Loucy (cell line): ENCODE data around the gene TNFRSF8.
A peak's percentile ranks its signal among the peaks of the same experiment; 100 is the strongest.

Experiments used
- H2AFZ ChIP-seq: fragments of 200-600 bp; sonication (generic); 2 replicates; pipeline ENCODE4 v1.6.0; 2016; ENCODE audit warnings: antibody characterized with exemption, mild to moderate bottlenecking, low read length, moderate library complexity
- H3F3A ChIP-seq: fragments of 200-600 bp; 2 replicates; pipeline ENCODE4 v1.6.0; 2016; ENCODE audit warnings: antibody characterized with exemption, low read depth, mild to moderate bottlenecking
- H3K27me3 ChIP-seq: fragments of 200-600 bp; sonication (generic); 2 replicates; pipeline ENCODE4 v1.6.1; 2014; ENCODE audit warnings: low read length, mild to moderate bottlenecking; ENCODE audit not compliant: insufficient read depth, poor library complexity, severe bottlenecking
- H3K36me3 ChIP-seq: fragments of 200-600 bp; sonication (generic); 2 replicates; pipeline ENCODE4 v1.6.1; 2016; ENCODE audit warnings: low read length; ENCODE audit not compliant: insufficient read depth
- H3K4me1 ChIP-seq: fragments of 200-600 bp; sonication (generic); 2 replicates; pipeline ENCODE4 v1.5.1; 2014; ENCODE audit warnings: low read length, mild to moderate bottlenecking; ENCODE audit not compliant: insufficient read depth, poor library complexity, severe bottlenecking
- H3K4me2 ChIP-seq: fragments of 200-600 bp; sonication (generic); 2 replicates; pipeline ENCODE4 v1.6.0; 2014; ENCODE audit warnings: antibody characterized with exemption, low read length, low read depth, mild to moderate bottlenecking; ENCODE audit not compliant: poor library complexity, severe bottlenecking
- H3K4me3 ChIP-seq: fragments of 200-600 bp; sonication (generic); 2 replicates; pipeline ENCODE4 v1.5.1; 2014; ENCODE audit warnings: low read length, mild to moderate bottlenecking, mixed read lengths; ENCODE audit not compliant: poor library complexity, severe bottlenecking
- H3K79me2 ChIP-seq: fragments of 200-600 bp; sonication (generic); 2 replicates; pipeline ENCODE4 v1.6.1; 2014; ENCODE audit warnings: low read length; ENCODE audit not compliant: insufficient read depth
- H3K9ac ChIP-seq: fragments of 200-600 bp; sonication (generic); 2 replicates; pipeline ENCODE4 v1.6.0; 2014; ENCODE audit warnings: mild to moderate bottlenecking, low read depth, low read length, moderate library complexity; ENCODE audit not compliant: poor library complexity, severe bottlenecking
- H3K9me2 ChIP-seq: fragments of 200-600 bp; sonication (generic); replicated peaks from 2 replicates; pipeline ENCODE4 v1.6.1; 2016; ENCODE audit warnings: low read depth, low read length, mixed read lengths
- H3K9me3 ChIP-seq: fragments of 200-600 bp; sonication (generic); 2 replicates; pipeline ENCODE4 v1.6.1; 2014; ENCODE audit warnings: mild to moderate bottlenecking, antibody characterized with exemption, low read length, low read depth; ENCODE audit not compliant: insufficient read depth
- H4K20me1 ChIP-seq: fragments of 200-600 bp; sonication (generic); 2 replicates; pipeline ENCODE4 v1.6.0; 2014; ENCODE audit warnings: antibody characterized with exemption, low read length, mild to moderate bottlenecking; ENCODE audit not compliant: insufficient read depth, poor library complexity, severe bottlenecking
- CTCF ChIP-seq: fragments of 200-600 bp; sonication (generic); conservative IDR thresholded peaks from 2 replicates; pipeline ENCODE4 v1.5.1; 2014; ENCODE audit warnings: mild to moderate bottlenecking, antibody characterized with exemption, low read length
- EZH2phosphoT487 ChIP-seq: fragments of 200-600 bp; IDR thresholded peaks from 2 replicates; pipeline ENCODE4 v1.6.1; 2018; ENCODE audit warnings: antibody characterized with exemption, mild to moderate bottlenecking, moderate library complexity, borderline replicate concordance

The TNFRSF8 gene

DNA sequence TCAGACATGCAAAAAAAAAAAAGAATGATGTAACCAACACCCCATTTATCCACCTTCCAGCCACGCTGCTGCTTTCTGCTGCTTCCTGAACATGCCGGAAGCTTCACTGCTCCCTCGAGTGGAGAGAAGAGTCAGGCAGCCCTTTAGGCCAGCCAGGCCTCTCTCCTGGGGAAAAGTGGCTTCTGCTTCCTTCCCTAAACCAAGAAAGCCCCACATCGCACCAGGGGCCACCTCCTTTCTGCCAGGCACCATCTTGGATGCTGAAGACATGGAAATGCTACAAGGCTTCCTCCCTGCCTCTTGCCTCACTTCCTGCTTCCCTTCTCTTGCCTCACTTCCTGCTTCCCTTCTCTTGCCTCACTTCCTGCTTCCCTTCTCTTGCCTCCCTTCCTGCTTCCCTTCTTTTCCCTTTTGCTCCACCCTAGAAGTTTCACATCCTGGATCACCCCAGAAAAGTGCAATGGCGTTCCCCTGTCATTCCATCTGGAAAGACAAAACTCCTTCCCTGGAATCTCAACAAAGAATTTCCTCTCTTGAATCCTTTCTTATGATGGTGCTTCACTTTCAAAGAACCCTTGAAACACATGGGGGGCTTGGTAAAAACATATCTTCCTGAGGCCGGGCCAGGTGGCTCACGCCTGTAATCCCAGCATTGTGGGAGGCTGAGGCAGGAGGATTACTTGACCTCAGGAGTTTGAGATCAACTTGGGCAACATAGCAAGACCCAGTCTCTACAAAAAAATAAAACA is 18.7 kb downstream of the TNFRSF8 start:
- no peaks in the 10 kb centered on the region for H3K79me2 ChIP-seq
- TF ChIP-seq EZH2phosphoT487 (no peak), CTCF (no peak)

GRCh38 chr1:12082988-12083387 is 19.9 kb downstream of the TNFRSF8 start:
- H3K36me3 ChIP-seq = no peaks in the 10 kb centered on the region
- H3K9ac ChIP-seq = no peak overlapping the region

More for the DNA sequence above, 18.7 kb downstream of the TNFRSF8 start:
- Histone ChIP-seq H3K9me2 (no peaks in the 10 kb centered on the region), H3K4me2 (no peak overlapping the region), H3F3A (no peaks in the 10 kb centered on the region), H3K9me3 (no peaks in the 10 kb centered on the region), H3K9ac (no peak overlapping the region), H3K4me1 (no peaks in the 10 kb centered on the region), H4K20me1 (no peaks in the 10 kb centered on the region), H3K27me3 (peaks cover 15% of the 10 kb centered on the region), H2AFZ (0 out of 2 replicates have a peak overlapping the region, but pooled peaks have one; percentile 2), H3K36me3 (no peaks in the 10 kb centered on the region), H3K4me3 (no peak overlapping the region)

DNA sequence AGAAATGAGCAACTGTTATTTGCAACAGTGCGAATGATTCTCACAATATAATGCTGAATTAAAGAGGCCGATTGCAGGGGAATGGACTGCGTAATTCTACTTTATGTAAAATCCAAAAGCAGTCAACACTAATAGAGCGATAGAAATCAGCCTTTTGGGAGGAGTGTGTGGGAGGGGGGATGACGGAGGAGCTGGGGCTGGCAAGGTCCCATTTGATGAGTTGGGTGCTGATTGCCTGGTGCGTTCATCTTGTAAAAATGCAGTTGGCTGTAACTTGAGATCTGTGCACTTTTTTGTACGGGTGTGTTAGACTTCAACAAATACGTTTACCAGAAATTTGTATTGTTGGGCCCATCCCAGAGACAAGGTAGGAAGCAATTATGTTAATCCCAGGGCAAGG is 20.7 kb downstream of the TNFRSF8 start:
- Histone ChIP-seq H3F3A (peaks cover 12% of the 10 kb centered on the region), H3K36me3 (no peaks in the 10 kb centered on the region), H4K20me1 (no peaks in the 10 kb centered on the region), H3K9me2 (no peaks in the 10 kb centered on the region), H3K4me3 (no peak overlapping the region), H3K4me1 (peaks cover 16% of the 10 kb centered on the region), H2AFZ (no peak overlapping the region), H3K9me3 (no peaks in the 10 kb centered on the region), H3K79me2 (no peaks in the 10 kb centered on the region), H3K4me2 (no peak overlapping the region), H3K9ac (no peak overlapping the region), H3K27me3 (peaks cover 15% of the 10 kb centered on the region)
- TF ChIP-seq CTCF = no peak
- TF ChIP-seq EZH2phosphoT487 = no peak

More at GRCh38 chr1:12082988-12083387, 19.9 kb downstream of the TNFRSF8 start:
- Histone ChIP-seq H3K9me2 (no peaks in the 10 kb centered on the region), H3K27me3 (peaks cover 15% of the 10 kb centered on the region), H3K4me1 (peaks cover 9% of the 10 kb centered on the region), H3K9me3 (no peaks in the 10 kb centered on the region), H2AFZ (no peak overlapping the region), H3K4me3 (no peak overlapping the region), H4K20me1 (no peaks in the 10 kb centered on the region), H3F3A (peaks cover 5% of the 10 kb centered on the region; the same call in 1 of the 2 replicates), H3K79me2 (no peaks in the 10 kb centered on the region), H3K4me2 (no peak overlapping the region)
- TF ChIP-seq CTCF (no peak), EZH2phosphoT487 (no peak)
